ENCODE data around the gene C1orf21. TPM values are rescaled to one million over a fixed set of nuclear protein-coding genes. Genes with fewer than 3 reads are reported as not detected.

Gene C1orf21
- total RNA-seq, 4 donors from 2014 or later = 30.6 to 61.7 (median 43.0) TPM

GRCh38 chr1:184644771-184645170 lies 257.9 kb downstream of the C1orf21 start:
- H3K4me1 ChIP-seq = peaks cover 0 to 24% (median 0%) of the 10 kb centered on the region in 4 donors
- no peaks in the 10 kb centered on the region for H3K9me3 ChIP-seq
- WGBS, 2 donors = 90 to 99% methylated on average over 11 of the region's 11 CpGs
- DNase-seq (ENCODE audit: low spot score in 2 of 2) = no peak
- H3K27me3 ChIP-seq = no peaks in the 10 kb centered on the region
- H3K4me3 ChIP-seq = no peak overlapping the region
- H3K27ac ChIP-seq = no peak overlapping the region
- no peak for TF ChIP-seq POLR2A (IDR thresholded peaks at IDR 0.05)
- no peak for TF ChIP-seq EP300 (IDR thresholded peaks at IDR 0.05)
- no peak for TF ChIP-seq CTCF (IDR thresholded peaks at IDR 0.05)
- H3K36me3 ChIP-seq = no peaks in the 10 kb centered on the region

GRCh38 chr1:184646178-184646701 lies 259.4 kb downstream of the C1orf21 start:
- TF ChIP-seq CTCF (IDR thresholded peaks at IDR 0.05) = no peak
- no peak for TF ChIP-seq EP300 (IDR thresholded peaks at IDR 0.05)
- TF ChIP-seq POLR2A (IDR thresholded peaks at IDR 0.05) = no peak
- Histone ChIP-seq H3K36me3 (no peaks in the 10 kb centered on the region), H3K27ac (no peak overlapping the region), H3K4me3 (no peak overlapping the region), H3K4me1 (peaks cover 0 to 24% (median 0%) of the 10 kb centered on the region in 4 donors), H3K27me3 (no peaks in the 10 kb centered on the region), H3K9me3 (no peaks in the 10 kb centered on the region)
- 63 to 79% methylated on average over 3 of the region's 3 CpGs for WGBS, 2 donors
- DNase-seq (ENCODE audit: low spot score in 2 of 2) = no peak

- DNase-seq (ENCODE audit: low spot score in 2 of 2) = no peak
- TF ChIP-seq POLR2A (IDR thresholded peaks at IDR 0.05) = no peak
- no peak for TF ChIP-seq CTCF (IDR thresholded peaks at IDR 0.05)
- no peak for TF ChIP-seq EP300 (IDR thresholded peaks at IDR 0.05)
- WGBS, 2 donors = 89 to 94% methylated on average over 3 of the region's 3 CpGs
- no peaks in the 10 kb centered on the region for H3K27me3 ChIP-seq
- peaks cover 0 to 24% (median 0%) of the 10 kb centered on the region in 4 donors for H3K4me1 ChIP-seq
- no peaks in the 10 kb centered on the region for H3K36me3 ChIP-seq
- H3K4me3 ChIP-seq = no peak overlapping the region
- H3K27ac ChIP-seq = no peak overlapping the region
- H3K9me3 ChIP-seq = no peaks in the 10 kb centered on the region
Measured at GRCh38 chr1:184646824-184647223, 260.0 kb downstream of the C1orf21 start.

- Histone ChIP-seq H3K36me3 (no peaks in the 10 kb centered on the region), H3K4me1 (peaks cover 0 to 24% (median 0%) of the 10 kb centered on the region in 4 donors), H3K4me3 (no peak overlapping the region), H3K27me3 (no peaks in the 10 kb centered on the region), H3K27ac (no peak overlapping the region), H3K9me3 (peaks cover 0 to 1% (median 0%) of the 10 kb centered on the region in 4 donors)
- WGBS, 2 donors = 72 to 87% methylated on average over 4 of the region's 4 CpGs
- DNase-seq (ENCODE audit: low spot score in 2 of 2) = no peak
- no peak for TF ChIP-seq EP300 (IDR thresholded peaks at IDR 0.05)
- TF ChIP-seq POLR2A (IDR thresholded peaks at IDR 0.05) = no peak
- no peak for TF ChIP-seq CTCF (IDR thresholded peaks at IDR 0.05)
Measured at GRCh38 chr1:184647471-184647870, 260.6 kb downstream of the C1orf21 start.

GRCh38 chr1:184648160-184648855 lies 261.5 kb downstream of the C1orf21 start:
- peaks cover 0 to 24% (median 0%) of the 10 kb centered on the region in 4 donors for H3K4me1 ChIP-seq
- no peak for DNase-seq (ENCODE audit: low spot score in 2 of 2)
- no peaks in the 10 kb centered on the region for H3K36me3 ChIP-seq
- no peak overlapping the region for H3K27ac ChIP-seq
- no peak overlapping the region for H3K4me3 ChIP-seq
- peaks cover 0 to 3% (median 0%) of the 10 kb centered on the region in 4 donors for H3K9me3 ChIP-seq
- 93 to 94% methylated on average over 4 of the region's 4 CpGs for WGBS, 2 donors
- no peaks in the 10 kb centered on the region for H3K27me3 ChIP-seq
- no peak for TF ChIP-seq EP300 (IDR thresholded peaks at IDR 0.05)
- TF ChIP-seq POLR2A (IDR thresholded peaks at IDR 0.05) = no peak
- TF ChIP-seq CTCF (IDR thresholded peaks at IDR 0.05) = no peak
